ENCODE measurements around the gene SH2D3A.

The SH2D3A gene

DNA sequence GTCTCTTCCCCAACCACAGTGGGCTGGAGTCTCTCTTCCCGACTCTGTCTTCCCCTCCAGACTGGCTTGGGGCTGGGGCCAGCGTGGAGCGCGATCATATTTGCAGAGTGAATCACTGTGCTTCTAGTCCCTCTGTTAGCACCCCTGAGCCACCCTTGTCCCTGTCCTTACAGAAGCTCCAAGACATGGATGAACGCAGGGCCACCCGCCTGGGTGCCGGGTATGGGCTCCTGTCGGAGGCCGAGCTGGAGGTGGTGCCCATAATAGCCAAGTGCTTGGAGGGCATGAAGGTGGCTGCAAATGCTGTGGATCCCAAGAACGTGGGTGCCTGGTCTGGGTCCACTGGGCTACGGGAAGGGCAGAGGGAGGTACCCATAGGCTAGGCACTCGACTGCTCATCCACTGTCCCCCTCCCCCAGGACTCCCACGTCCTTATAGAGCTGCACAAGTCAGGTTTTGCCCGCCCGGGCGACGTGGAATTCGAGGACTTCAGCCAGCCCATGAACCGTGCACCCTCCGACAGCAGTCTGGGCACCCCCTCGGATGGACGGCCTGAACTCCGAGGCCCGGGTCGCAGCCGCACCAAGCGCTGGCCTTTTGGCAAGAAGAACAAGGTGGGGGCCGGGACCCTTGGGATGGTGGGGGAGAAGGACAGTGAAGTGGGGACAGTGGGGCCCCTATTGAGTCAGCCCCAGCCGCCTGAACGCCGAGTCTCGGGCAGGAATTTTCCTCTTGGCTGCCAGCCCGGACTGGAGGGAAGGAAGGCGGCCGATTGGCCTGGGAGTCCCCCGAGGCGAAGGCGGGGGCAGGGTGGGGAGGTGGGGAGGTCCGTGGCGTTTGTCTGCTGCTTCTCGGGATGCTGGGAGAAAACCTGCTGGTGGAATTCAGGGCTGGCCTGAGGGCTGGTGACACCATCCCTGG is 22.6 kb downstream of the SH2D3A start:
- DNase-seq (no peak), ATAC-seq (replicated peaks) (no peak)
- H3K9me3 Mint-ChIP-seq: no peaks in the 10 kb centered on the region
- no peak overlapping the region for H3K27ac Mint-ChIP-seq
- no peak overlapping the region for H3K4me3 Mint-ChIP-seq
- H3K4me1 Mint-ChIP-seq (ENCODE audit: low read depth in 2 of 2): peaks cover 0 to 7% of the 10 kb centered on the region in 2 donors
- no peaks in the 10 kb centered on the region for H3K27me3 Mint-ChIP-seq
- peaks cover 23% of the 10 kb centered on the region for H3K36me3 Mint-ChIP-seq (ENCODE audit: insufficient read depth)

DNA sequence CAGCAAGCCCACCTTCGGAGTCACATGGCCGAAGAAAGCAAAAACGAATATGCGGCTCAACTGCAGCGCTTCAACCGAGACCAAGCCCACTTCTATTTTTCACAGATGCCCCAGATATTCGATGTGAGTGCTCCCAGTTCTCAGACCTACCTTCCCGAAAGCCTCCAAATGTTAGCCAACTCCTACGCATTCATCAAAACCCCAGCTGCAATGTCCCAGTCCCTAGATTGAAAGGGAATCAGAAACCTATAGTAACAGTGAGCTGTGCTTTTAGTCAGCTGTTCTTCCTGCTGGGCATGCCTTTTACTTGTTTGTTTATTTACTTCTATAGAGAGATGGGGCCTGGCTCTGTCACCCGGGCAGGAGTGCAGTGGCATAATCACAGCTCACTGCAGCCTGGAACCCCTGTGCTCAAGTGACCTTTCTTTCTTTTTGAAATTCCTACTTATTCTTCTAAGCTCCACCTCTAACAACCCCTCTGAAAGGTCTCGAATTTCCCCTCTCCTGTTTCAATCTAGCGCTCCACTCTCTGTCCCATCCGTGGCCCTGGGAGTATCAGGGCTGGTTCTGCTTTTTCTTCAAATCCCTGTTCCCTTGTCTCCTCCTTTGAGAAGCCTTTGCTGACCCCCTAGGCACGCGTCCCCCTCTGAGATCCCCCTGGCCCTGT is 23.4 kb downstream of the SH2D3A start:
- no peak for DNase-seq
- Mint-ChIP-seq H3K27me3 (no peaks in the 10 kb centered on the region), H3K36me3 (ENCODE audit: insufficient read depth) (peaks cover 20% of the 10 kb centered on the region), H3K9me3 (no peaks in the 10 kb centered on the region), H3K4me3 (no peak overlapping the region), H3K27ac (no peak overlapping the region), H3K4me1 (ENCODE audit: low read depth in 2 of 2) (peaks cover 5 to 12% of the 10 kb centered on the region in 2 donors)
- ATAC-seq (replicated peaks): no peak

DNA sequence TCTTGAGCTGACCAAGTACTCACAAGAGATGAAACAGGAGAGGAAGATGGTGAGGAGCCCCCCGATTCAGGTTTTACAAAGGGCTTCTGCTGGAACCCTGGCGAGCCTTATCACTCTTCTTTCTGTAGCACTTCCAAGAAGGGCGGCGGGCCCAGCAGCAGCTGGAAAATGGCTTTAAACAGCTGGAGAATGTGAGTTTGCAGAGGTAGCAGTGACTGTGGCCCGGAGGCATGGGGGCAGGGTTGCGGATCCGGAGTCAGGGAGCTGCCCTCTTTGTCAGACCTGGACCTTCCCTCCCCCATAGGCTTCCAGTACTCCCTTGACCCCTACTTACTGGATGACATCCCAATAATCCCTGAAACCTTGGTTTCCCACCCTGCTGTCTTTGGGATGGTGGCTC is 24.2 kb downstream of the SH2D3A start:
- Mint-ChIP-seq H3K9me3 (no peaks in the 10 kb centered on the region), H3K4me3 (no peak overlapping the region), H3K27me3 (no peaks in the 10 kb centered on the region), H3K36me3 (ENCODE audit: insufficient read depth) (peaks cover 20% of the 10 kb centered on the region), H3K4me1 (ENCODE audit: low read depth in 2 of 2) (peaks cover 13 to 19% of the 10 kb centered on the region in 2 donors), H3K27ac (peak overlapping the region in 1 of 2 donors; percentile 58)
- ATAC-seq (replicated peaks): no peak
- DNase-seq: no peak

- no peaks in the 10 kb centered on the region for H3K9me3 Mint-ChIP-seq
- peaks cover 25 to 34% of the 10 kb centered on the region in 2 donors for H3K4me1 Mint-ChIP-seq (ENCODE audit: low read depth in 2 of 2)
- no peaks in the 10 kb centered on the region for H3K27me3 Mint-ChIP-seq
- peaks cover 26% of the 10 kb centered on the region for H3K36me3 Mint-ChIP-seq (ENCODE audit: insufficient read depth)
- peak overlapping the region; percentile 87 to 97 for H3K4me3 Mint-ChIP-seq
- peak overlapping the region in 1 of 2 donors; percentile 28 for H3K27ac Mint-ChIP-seq
- DNase-seq: no peak
- no peak for ATAC-seq (replicated peaks)
Observed at GRCh38 chr19:6740589-6741343, 26.5 kb downstream of the SH2D3A start.

- ATAC-seq (replicated peaks) (no peak), DNase-seq (no peak)
- Mint-ChIP-seq H3K27ac (peak overlapping the region in 1 of 2 donors; percentile 97), H3K27me3 (no peaks in the 10 kb centered on the region), H3K4me1 (ENCODE audit: low read depth in 2 of 2) (peaks cover 27 to 34% of the 10 kb centered on the region in 2 donors), H3K4me3 (peak overlapping the region; percentile 87 to 97), H3K36me3 (ENCODE audit: insufficient read depth) (peaks cover 29% of the 10 kb centered on the region), H3K9me3 (no peaks in the 10 kb centered on the region)
Observed at GRCh38 chr19:6739883-6740588, 27.2 kb downstream of the SH2D3A start.

DNA sequence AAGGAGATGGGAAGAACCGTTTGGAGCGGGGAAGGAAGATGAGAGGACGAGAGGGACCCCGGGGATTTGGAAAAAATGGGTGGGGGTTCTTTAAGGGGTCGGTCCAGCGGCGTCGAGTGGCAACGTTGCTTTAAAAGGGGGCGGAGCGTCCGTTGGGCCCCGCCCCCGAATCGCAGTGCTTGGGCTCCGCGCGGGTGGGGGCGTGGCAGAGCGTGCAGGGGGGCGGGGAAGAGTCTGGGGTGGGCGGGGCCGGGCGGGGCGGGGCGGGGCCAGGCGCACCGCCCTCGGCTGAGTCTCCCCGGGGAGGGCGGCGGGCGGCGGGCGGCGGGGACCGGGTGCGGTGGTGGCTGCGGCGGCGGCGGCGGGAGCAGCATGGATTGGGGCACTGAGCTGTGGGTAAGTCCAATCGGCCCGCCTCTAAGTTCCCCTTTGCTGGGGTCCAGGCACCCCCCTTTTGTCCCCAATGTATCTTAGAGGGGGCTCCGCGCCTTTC is 27.8 kb downstream of the SH2D3A start, which contains the start of gene TRIP10:
Gene TRIP10, plus strand, starts transcription at position 291 of the 493 bp plus-strand sequence. Its CDS starts 82 bp downstream, at position 373.
- peaks cover 31% of the 10 kb centered on the region for H3K36me3 Mint-ChIP-seq (ENCODE audit: insufficient read depth)
- H3K27me3 Mint-ChIP-seq: no peaks in the 10 kb centered on the region
- H3K4me1 Mint-ChIP-seq (ENCODE audit: low read depth in 2 of 2): peaks cover 27 to 34% of the 10 kb centered on the region in 2 donors
- H3K27ac Mint-ChIP-seq: peak within 1 kb of the TSS; percentile 85 to 97
- peak within 1 kb of the TSS; percentile 87 to 97 for H3K4me3 Mint-ChIP-seq
- no peaks in the 10 kb centered on the region for H3K9me3 Mint-ChIP-seq
- DNase-seq: peak; percentile 69 to 76 (median 74)
- peak; percentile 14 for ATAC-seq (replicated peaks)

- H3K36me3 Mint-ChIP-seq (ENCODE audit: insufficient read depth): peaks cover 34% of the 10 kb centered on the region
- peak overlapping the region; percentile 85 to 97 for H3K27ac Mint-ChIP-seq
- no peaks in the 10 kb centered on the region for H3K27me3 Mint-ChIP-seq
- peak overlapping the region; percentile 87 to 97 for H3K4me3 Mint-ChIP-seq
- no peak for ATAC-seq (replicated peaks)
- DNase-seq: peak in 1 of 3 experiments; percentile 22
- H3K4me1 Mint-ChIP-seq (ENCODE audit: low read depth in 2 of 2): peaks cover 27 to 34% of the 10 kb centered on the region in 2 donors
- H3K9me3 Mint-ChIP-seq: no peaks in the 10 kb centered on the region
Observed at GRCh38 chr19:6738787-6739389, 28.3 kb downstream of the SH2D3A start.

- H3K27me3 Mint-ChIP-seq: no peaks in the 10 kb centered on the region
- DNase-seq (peak; percentile 59 to 73 (median 69)), ATAC-seq (replicated peaks) (peak; percentile 9)
- peaks cover 27 to 34% of the 10 kb centered on the region in 2 donors for H3K4me1 Mint-ChIP-seq (ENCODE audit: low read depth in 2 of 2)
- no peaks in the 10 kb centered on the region for H3K9me3 Mint-ChIP-seq
- peak overlapping the region; percentile 87 to 97 for H3K4me3 Mint-ChIP-seq
- peaks cover 34% of the 10 kb centered on the region for H3K36me3 Mint-ChIP-seq (ENCODE audit: insufficient read depth)
- peak overlapping the region; percentile 97 to 99 for H3K27ac Mint-ChIP-seq
Observed at GRCh38 chr19:6737873-6738786, 29.1 kb downstream of the SH2D3A start.

- Mint-ChIP-seq H3K4me3 (peak within 1 kb of the TSS; percentile 87 to 97), H3K27ac (peak within 1 kb of the TSS; percentile 97 to 99), H3K36me3 (ENCODE audit: insufficient read depth) (peaks cover 39% of the 10 kb centered on the region), H3K27me3 (no peaks in the 10 kb centered on the region), H3K9me3 (no peaks in the 10 kb centered on the region), H3K4me1 (ENCODE audit: low read depth in 2 of 2) (peaks cover 33 to 36% of the 10 kb centered on the region in 2 donors)
- ATAC-seq (replicated peaks) (peak; percentile 74), DNase-seq (peak; percentile 99)
Observed at GRCh38 chr19:6737284-6737872, 29.9 kb downstream of the SH2D3A start, which contains the start of gene GPR108. Gene GPR108 (minus strand): TSS chr19:6737580. CDS start chr19:6737576, 4 bp downstream.

DNA sequence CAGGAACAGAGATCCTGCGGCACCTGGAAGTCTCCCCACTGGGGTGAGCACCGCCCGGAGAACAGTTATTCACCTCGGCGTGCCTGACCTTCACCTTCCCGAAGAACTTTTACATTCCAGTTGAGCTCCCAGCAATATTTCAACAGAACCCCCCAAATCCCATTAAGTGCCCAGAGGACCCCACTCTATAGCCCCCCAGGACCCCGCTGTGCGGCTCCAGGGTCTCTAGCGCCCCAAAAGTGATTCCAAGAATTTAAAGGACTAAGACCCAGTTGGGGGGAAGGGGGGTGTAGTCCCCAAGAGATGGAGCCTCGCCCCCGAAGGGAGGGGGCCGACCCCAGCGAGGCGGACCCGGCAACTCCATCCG is 30.3 kb downstream of the SH2D3A start:
- Mint-ChIP-seq H3K27me3 (no peaks in the 10 kb centered on the region), H3K4me1 (ENCODE audit: low read depth in 2 of 2) (peaks cover 34 to 37% of the 10 kb centered on the region in 2 donors), H3K36me3 (ENCODE audit: insufficient read depth) (peaks cover 39% of the 10 kb centered on the region), H3K27ac (peak overlapping the region; percentile 97 to 99), H3K4me3 (peak overlapping the region; percentile 87 to 97), H3K9me3 (no peaks in the 10 kb centered on the region)
- no peak for DNase-seq
- ATAC-seq (replicated peaks): no peak
